22Rv1 (cell line): Measurements from ENCODE around the gene HAUS6.
A peak's percentile ranks its signal among the peaks of the same experiment; 100 is the strongest.
"Not testable (repeated sequence)": the region's sequence is repeated elsewhere in the genome, so short reads cannot be mapped to it uniquely, and the experiment has no call there.

ENCODE experiments used
- H3K27ac ChIP-seq: fragments of 450-650 bp; 2 replicates; pipeline ENCODE4 v1.5.1; 2017
- CTCF ChIP-seq: fragments of 450-650 bp; IDR thresholded peaks from 2 replicates; pipeline ENCODE4 v1.5.1; 2017; ENCODE audit warnings: mild to moderate bottlenecking
- ZFX ChIP-seq: fragments of 450-650 bp; IDR thresholded peaks from 2 replicates; pipeline ENCODE4 v1.6.1; 2017; ENCODE audit warnings: antibody characterized with exemption, borderline replicate concordance

HAUS6 gene

GRCh38 chr9:19102631-19103345, at the start of gene HAUS6:
TSS of gene HAUS6 (minus strand) at chr9:19102904. CDS start at chr9:19102651, 253 bp downstream.
- TF ChIP-seq CTCF (peak; percentile 25), ZFX (no peak)
- H3K27ac ChIP-seq, result peak within 1 kb of the TSS; percentile 83

GRCh38 chr9:19152160-19152498, 49.4 kb upstream of the HAUS6 start:
- not testable (repeated sequence) for H3K27ac ChIP-seq

- no peak for TF ChIP-seq CTCF
- TF ChIP-seq ZFX, result no peak
- no peak overlapping the region for H3K27ac ChIP-seq
Measured at GRCh38 chr9:19151425-19152159, 48.9 kb upstream of the HAUS6 start.

GRCh38 chr9:19149230-19149629, 46.5 kb upstream of the HAUS6 start:
- TF ChIP-seq CTCF, result no peak
- no peak for TF ChIP-seq ZFX

GRCh38 chr9:19148187-19148586, 45.5 kb upstream of the HAUS6 start:
- H3K27ac ChIP-seq, result no peak overlapping the region
- no peak for TF ChIP-seq ZFX
- TF ChIP-seq CTCF, result no peak

More at GRCh38 chr9:19149230-19149629, 46.5 kb upstream of the HAUS6 start:
- no peak overlapping the region for H3K27ac ChIP-seq

- H3K27ac ChIP-seq, result no peak overlapping the region
- TF ChIP-seq ZFX (no peak), CTCF (no peak)
Measured at GRCh38 chr9:19146441-19147024, 43.8 kb upstream of the HAUS6 start.

- H3K27ac ChIP-seq, result no peak overlapping the region
- TF ChIP-seq CTCF (no peak), ZFX (no peak)
Measured at GRCh38 chr9:19145881-19146280, 43.2 kb upstream of the HAUS6 start.
